ENCODE data around the gene PXK. TPM values are rescaled to one million over a fixed set of nuclear protein-coding genes. Genes with fewer than 3 reads are reported as not detected.
"Not testable (repeated sequence)": the region's sequence is repeated elsewhere in the genome, so short reads cannot be mapped to it uniquely, and the experiment has no call there.

PXK gene
- polyA plus RNA-seq, 3 donors = 26.6 to 27.6 (median 27.1) TPM

DNA sequence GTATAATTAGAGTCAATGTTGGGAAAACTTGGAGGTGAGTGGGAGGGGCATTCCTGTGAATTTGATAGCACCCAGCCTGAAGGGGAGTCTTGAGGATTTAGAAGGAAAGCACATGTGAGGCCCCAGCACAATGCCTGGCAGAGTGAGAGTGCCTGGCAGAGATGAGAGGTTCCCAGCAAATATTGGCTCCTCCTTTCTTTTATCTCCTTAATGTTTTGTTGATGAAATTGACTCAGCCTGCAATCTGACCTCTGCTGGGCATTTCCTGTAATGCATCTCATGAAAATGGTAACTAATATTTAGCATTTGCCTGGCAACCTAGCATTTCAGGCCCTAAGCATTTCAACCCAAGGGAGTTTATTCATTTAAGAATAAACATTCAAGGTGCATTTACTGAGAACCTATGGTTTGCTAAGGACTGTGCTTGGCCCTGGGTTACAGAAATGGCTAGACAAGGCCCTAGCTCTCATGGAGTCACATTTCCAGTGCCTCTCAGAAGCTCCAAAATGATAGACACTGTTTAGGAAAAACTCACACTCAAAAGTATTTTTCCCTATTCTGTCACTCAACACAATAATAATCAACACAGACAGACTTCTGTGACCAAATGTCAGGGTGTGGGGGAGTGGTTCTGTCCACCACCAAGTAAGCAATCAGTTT, 82.0 kb downstream of the PXK start:
- DNase-seq (ENCODE audit: low read depth in 3 of 3, low spot score in 2 of 3) = peak in 1 of 3 donors; percentile 29

DNA sequence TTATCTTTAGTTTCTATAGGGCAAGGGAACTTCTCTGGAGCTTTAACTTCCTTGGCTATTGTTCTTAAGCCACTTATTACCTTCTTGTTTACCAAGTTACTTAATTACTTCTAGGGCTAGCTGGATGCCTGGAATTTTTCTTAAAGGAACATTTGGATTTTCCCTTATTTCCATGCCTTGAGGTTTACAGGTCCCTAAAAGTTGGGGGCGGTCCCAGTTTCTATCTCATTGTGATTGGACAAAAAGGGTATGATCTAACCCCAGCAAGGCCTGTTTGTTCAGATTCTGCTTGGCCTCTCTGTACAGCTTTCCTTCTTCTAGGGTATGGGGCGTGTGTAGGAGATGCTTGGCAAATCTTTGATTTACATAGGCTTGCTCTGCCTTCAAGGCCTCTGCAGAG, 83.5 kb downstream of the PXK start:
- no peak for DNase-seq (ENCODE audit: low read depth in 3 of 3, low spot score in 2 of 3)

DNA sequence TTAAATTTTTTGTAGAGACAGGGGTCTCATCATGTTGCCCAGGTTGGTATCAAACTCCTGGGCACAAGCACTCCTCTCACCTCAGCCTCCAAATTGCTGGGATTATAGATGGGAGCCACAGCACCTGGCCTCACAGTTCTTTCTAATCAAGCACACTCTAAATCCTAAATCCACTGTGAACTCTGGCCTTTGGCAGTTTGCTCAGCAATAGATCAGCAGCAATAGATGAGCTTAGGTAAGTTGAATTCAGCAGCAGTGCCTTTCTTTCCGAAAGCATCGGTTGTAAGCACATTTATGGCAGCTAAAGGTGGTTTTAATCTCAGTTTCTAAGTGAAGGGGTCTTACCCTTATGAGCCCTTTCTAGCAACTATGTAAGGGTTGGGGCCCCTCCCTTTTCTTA, 84.4 kb downstream of the PXK start:
- DNase-seq (ENCODE audit: low read depth in 3 of 3, low spot score in 2 of 3) = no peak

DNA sequence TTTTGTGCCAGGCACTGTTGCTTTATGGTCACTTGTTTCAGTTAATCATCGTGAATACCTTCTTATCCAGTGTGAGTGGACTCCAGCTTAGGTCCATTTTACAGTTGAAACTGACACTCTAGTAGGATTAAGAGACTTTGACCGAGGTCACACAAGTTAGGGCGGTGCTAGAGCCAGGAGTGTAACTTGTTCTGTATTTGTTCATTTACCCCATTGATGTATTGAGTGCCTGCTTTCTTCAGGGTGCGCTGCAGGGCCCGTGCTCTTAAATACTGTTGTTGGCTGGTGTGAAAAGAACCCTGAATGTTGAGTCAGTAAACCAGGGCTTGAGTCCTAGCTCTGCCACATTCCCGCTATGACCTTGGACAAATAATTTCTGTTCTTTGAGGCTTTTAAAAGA, 85.5 kb downstream of the PXK start:
- DNase-seq (ENCODE audit: low read depth in 3 of 3, low spot score in 2 of 3) = no peak

DNA sequence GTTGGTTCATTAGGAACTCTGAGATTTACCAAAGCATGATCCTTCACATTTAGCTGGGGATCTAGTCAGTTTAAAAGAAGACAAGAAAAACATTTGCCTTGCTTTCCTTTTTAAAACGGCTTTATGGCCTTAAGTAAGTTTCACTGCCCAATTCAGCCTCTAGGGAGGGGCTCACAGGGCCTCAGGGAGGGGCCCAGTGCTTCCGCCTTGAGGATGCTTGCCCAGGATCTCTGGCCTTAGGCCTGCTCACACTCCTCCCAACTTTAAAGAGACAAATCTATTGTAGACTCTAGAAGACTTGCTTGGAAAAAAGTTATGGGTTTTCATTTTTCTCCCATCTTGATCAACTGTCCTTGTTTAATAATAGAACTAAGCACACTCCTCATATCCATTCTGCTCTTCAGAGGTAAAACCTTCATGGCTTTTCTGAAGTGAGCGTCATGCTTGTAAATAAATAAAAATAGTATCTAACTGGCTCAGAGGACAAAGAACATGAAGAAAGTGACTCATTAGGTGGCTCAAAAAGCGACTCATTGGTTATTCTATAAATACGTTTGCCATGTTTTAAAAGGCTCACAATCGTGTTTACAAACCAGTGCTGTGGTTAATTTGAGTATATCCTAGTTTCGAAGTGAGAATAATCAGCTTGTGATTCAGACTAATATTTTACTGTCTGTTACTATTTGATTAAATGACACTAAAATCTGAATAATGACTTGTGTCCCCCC, 87.3 kb downstream of the PXK start:
- no peak for DNase-seq (ENCODE audit: low read depth in 3 of 3, low spot score in 2 of 3)

DNA sequence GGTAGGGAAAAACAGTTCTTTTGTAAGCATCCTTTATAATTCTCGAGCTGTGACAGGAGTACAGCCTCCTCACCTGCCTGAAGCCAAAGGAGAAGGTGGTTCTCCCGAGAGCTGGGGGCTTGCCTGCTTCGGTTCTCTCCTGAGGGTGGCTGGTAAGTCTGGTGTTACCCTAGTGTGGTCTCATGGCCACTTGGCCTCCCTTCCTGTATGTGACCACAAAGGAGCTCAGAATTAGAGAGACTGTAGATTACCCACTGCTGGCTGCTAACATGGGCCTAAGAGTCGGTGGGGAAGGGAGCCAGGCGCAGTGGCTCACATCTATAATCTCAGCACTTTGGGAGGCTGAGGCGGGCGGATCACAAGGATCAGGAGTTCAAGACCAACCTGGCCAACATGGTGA, 88.3 kb downstream of the PXK start:
- DNase-seq (ENCODE audit: low read depth in 3 of 3, low spot score in 2 of 3) = no peak

DNA sequence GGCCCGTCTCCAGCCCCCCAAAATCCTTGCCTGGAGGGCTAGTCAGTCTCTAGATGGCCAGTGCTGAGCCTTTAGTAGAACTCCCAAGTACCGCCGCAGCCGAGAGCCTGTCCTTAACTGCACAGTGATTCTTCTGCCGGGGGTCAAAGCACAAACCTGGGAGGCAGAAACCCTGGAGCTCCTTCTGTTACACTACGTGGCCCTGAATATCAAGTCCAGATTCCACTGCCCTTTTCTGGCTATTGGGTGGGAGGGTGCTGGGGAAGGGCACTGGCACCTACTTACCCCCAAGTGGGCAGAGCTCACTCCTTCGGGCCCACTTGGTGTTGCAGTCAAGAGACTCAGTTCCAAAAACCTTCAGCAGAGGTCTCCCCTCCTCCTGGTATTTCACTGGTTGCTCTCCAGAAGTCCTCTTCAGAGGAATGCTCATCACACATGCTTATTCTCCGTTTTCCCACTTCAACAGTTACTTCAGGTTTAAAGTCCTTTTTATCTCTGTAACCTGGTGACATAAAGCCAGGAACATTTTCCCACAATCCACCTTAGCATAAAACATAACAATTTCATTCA, 90.1 kb downstream of the PXK start:
- DNase-seq (ENCODE audit: low read depth in 3 of 3, low spot score in 2 of 3) = no peak

DNA sequence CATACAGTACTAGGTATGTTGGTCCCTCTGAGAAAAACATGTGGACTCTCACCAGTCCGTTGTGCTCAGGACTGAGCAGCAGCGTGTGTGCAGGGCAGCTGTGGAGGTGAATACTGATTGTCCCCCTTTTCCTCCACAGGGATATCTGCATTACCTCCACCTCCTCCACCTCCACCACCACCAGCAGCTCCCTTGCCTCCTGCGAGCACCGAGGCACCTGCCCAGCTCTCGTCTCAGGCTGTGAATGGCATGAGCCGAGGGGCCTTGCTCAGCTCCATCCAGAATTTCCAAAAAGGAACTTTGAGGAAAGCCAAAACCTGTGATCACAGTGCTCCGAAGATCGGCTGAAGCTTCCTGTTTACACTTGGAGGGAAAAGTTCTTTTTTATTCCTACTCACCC, 91.9 kb downstream of the PXK start:
- no peak for DNase-seq (ENCODE audit: low read depth in 3 of 3, low spot score in 2 of 3)

DNA sequence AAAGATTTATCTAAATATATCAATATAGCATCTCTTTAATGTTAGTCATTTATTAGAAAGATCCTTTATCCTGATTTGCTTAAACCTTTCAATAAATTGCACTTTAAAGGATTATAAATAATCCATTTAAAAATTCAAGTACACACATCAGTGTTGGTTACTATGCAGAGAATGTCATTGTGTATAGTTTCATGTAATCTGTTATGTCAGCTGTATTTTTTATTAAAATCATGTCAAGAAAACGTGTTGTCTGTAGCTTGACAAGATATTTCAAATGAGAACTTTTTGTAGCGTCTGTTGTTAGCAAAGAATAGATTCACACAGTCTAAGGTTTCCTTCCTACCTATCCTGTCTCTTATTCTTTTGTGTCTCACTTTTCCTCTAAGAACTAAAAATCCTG, 93.1 kb downstream of the PXK start:
- DNase-seq (ENCODE audit: low read depth in 3 of 3, low spot score in 2 of 3) = no peak

DNA sequence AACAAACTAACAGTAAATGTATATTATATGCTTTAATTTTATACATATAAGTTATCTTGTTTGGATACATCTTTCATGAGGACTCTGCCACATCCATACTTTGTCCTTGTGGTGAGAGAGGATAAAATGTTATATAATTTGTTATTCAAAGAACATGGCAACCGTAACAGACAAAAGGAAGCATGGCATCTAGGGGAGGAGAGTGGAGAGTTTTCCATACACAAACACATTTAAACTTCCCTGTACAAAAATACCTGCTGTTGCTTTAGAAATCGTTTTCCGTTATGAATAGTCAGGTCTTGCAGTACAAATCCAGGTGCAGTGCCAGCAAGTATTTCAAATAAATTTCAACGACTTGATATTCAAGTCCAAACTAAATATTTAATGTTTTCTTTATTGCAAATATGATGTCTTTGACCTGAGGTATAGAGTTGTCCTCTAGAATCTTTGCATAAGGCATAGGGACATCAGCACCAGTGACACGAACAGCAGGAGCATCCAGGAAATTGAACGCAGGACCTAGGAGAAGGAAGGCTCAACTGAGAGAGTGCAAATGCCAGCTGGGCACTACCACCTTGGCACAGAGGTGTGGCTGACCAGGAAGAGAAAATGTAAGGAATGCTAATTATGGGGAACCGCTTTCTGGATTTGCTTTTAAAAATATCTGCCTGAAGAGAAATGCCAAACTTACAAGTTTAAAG, 95.1 kb downstream of the PXK start:
- DNase-seq (ENCODE audit: low read depth in 3 of 3, low spot score in 2 of 3) = no peak

DNA sequence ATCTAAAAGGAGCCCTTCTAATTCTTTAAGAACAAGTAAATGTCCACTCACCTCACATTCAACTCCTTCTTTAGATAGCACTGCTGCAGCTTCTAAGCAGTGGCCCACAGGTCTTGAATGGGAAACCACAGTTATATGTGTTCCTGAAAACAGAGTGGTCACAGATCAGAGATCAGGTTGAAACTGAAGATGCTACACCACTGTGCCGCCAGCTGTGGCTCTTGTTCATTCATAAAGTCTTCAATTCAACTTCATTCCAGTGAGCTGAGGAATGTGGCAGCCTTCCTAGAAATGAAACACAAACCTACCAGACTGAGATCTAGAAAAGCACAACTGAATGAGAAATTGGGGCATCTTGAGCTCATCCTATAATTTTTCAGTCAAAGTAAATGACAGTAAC, 97.0 kb downstream of the PXK start:
- DNase-seq (ENCODE audit: low read depth in 3 of 3, low spot score in 2 of 3) = no peak

DNA sequence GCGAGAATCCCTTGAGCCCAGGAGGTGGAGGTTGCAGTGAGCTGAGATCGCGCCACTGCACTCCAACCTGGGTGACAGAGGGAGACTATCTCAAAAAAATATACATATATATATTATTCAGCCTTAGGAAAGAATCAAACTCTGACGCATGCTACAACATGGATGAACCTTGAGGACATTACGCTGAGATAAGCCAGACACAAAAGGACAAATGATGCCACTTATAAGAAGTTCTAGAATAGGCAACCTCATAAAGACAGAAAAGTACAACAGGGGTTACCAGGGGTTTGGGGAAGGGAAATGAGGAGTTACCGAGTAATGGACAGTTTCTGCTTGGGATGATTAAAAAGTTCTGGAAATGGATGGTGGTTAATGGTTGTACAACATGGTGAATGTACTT, 100.2 kb downstream of the PXK start:
- no peak for DNase-seq (ENCODE audit: low read depth in 3 of 3, low spot score in 2 of 3)

DNA sequence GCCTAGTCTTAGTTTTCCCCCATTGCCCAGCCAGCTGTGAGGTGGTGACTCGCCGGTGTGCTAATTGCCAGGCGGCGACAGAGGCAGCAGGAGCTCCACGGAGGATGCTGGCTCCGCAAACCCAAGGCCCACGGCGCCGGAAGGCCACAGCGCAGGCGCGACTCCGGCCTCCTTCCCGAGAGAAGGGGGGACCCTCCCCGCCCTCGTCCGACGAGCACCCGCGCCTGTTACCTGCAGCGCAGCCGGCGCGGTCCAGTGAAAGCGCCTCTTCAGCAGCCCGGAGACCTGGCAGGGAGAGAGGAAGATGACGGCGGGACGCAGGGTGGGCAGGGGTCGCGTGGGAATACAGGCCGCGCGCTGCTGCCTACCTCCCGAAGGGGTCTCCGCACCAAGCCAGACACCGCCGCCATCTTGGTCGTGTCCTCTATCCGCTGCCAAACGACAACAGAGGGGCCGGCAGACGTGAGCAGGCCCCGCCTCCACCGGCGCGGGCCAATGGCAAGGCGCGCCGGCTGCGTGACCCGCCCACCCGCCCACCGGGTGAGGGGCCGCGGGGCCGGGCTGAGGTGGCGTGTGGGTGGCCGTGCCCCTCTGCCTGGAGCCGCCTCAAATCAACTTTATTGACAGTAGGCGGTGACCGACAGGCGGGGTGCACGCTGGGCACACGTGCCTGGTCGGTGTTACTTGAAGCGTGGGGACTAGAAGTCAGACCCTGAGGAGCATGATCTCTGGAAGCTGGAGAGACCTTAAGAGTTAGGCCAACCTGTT, 100.9 kb downstream of the PXK start, which contains the start of gene PDHB:
TSS of gene PDHB (minus strand) at position 433 of the 768 bp plus-strand sequence. CDS start at position 410, 23 bp downstream.
- peak; percentile 76 to 82 (median 82) for DNase-seq (ENCODE audit: low read depth in 3 of 3, low spot score in 2 of 3)

DNA sequence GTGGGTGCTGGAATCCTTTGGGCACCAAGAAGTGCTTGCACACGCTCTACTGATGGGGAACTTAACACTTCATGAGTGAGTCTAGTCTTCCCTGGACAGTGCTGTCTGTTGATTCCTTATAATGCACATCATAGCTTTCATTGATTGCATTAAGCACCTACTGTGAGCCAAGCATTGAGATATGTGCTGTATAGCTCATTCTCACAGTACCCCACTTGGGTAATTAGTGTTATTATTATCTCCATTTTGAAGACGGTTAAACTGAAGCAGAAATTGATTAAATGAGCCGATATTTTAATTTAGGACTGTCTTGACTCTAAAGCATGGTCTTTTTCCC, 101.4 kb downstream of the PXK start:
- no peak for DNase-seq (ENCODE audit: low read depth in 3 of 3, low spot score in 2 of 3)

DNA sequence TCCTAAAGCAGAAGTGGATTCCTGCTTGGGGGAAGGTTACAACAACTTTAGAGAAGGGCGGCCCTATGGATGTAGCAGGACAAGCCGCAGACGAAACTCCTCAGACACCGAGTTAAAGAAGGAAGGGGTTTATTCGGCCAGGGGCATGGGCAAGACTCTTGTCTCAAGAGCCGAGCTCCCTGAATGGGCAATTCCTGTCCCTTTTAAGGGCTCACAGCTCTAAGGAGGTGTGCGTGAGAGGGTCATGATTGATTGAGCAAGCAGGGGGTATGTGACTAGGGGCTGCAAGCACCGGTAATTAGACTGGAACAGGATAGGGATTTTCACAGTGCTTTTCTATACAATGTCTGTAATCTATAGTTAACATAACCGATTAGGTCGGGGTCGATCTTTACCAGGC, 101.8 kb downstream of the PXK start:
- DNase-seq (ENCODE audit: low read depth in 3 of 3, low spot score in 2 of 3) = no peak

DNA sequence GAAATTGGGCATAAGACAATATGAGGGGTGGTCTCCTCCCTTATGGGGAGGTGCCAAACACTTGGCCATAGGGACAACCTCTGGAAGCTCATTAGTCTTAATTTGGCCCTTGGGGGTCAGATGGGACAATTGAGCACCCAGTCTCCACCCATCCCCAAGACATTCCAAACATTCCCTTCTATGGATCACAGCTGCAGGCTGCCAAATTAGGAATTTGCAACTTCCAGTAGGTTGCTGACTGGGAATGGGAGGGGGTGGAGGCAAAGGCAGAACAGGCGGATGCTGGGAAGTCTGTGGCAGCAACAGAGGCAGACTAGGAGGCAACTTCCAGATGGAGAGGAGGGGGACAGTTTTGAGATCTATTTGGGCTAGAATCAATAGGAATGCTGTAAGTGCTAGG, 102.3 kb downstream of the PXK start:
- DNase-seq (ENCODE audit: low read depth in 3 of 3, low spot score in 2 of 3) = no peak

DNA sequence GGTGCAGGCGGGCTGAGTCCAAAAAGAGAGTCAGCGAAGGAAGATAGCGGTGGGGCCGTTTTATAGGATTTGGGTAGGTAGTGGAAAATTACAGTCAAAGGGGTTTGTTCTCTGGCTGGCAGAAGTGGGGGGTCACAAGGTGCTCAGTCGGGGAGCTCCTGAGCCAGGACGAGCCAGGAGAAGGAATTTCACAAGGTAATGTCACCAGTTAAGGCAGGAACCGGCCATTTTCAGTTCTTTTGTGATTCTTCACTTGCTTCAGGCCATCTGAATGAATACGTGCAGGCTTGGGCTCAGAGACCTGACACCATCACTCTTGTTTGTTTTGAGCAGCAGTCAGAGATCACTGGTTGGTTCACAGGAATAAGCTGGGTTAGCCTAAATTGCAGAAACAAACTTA, 104.6 kb downstream of the PXK start:
- DNase-seq (ENCODE audit: low read depth in 3 of 3, low spot score in 2 of 3) = not testable (repeated sequence)

DNA sequence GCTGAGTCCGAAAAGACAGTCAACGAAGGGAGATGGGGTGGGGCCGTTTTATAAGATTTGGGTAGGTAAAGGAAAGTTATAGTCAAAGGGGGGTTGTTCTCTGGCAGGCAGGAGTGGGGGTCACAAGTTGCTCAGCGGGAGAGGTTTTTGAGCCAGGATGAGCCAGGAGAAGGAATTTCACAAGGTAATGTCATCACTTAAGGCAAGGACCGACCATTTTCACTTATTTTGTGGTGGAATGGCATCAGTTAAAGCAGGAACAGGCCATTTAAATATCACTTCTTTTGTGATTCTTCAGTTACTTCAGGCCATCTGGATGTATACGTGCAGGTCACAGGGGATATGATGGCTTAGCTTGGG, 108.3 kb downstream of the PXK start:
- not testable (repeated sequence) for DNase-seq (ENCODE audit: low read depth in 3 of 3, low spot score in 2 of 3)

DNA sequence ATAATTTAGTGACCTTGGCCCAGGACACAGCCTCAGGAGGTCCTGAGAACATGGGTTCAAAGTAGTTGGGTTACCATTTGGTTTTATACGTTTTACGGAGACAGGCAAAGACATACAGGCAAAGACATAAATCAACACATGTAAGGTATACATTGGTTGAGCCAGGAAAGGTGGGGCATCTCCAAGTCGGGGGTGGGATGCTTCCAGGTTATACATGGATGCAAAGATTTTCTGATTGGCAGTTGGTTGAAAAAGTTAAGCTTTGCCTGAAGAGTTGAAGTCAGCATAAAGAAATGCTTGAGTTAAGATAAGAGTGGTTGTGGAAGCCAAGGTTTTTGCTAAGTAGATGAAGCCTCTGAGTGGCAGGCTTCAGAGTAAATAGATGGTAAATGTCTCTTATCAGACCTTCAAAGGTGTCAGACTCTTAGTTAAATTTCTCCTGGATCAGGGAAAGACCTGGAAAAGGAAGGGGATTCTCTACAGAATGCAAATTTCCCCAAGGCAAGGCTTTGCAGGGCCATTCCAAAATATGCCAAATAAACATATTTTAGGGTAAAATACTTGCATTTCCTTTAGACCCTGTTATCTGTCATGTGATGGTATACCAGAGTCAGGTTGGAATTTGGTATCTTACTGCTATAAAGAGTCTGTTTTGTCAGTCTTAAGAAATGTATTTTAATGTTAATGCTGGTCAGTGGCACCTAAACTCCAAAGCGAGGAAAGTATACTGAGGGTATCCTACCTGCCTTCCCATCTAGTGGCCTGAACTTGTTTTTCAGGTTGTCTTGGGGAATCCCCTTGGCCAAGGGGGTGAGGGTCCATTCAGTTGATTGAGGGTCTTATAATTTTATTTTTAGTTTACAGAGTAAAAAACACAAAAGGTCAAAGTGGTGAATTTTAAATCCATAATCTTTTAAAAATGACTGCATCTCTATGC, 109.1 kb downstream of the PXK start:
- no peak for DNase-seq (ENCODE audit: low read depth in 3 of 3, low spot score in 2 of 3)

DNA sequence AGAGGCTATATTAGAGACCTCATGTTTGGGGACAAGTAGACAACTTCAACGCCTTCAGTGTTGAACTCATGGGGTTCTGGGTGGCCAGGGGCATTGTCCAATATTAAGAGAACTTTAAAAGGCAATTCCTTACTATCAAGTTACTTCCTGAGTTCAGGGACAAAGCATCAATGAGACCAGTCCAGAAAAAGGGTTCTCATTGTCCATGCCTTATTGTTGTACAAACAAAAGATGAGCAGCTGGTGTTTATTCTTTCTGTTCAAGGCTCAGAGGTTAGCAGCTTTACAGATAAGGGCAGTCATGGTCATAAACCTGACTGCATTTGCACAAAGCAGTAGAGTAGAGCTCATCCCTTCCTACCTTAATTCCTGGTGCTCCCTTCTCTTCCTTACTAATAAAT, 119.5 kb downstream of the PXK start:
- DNase-seq (ENCODE audit: low read depth in 3 of 3, low spot score in 2 of 3) = no peak
